ENCODE measurements around the gene ARNT2.
"Not testable (repeated sequence)": the region's sequence is repeated elsewhere in the genome, so short reads cannot be mapped to it uniquely, and the experiment has no call there.

The ARNT2 gene

GRCh38 chr15:80491163-80491847 lies 87.1 kb downstream of the ARNT2 start:
- DNase-seq (ENCODE audit: low read depth, low spot score) = no peak

GRCh38 chr15:80492409-80492808 lies 88.2 kb downstream of the ARNT2 start:
- no peak for DNase-seq (ENCODE audit: low read depth, low spot score)

- no peak for DNase-seq (ENCODE audit: low read depth, low spot score)
Observed at GRCh38 chr15:80492874-80493273, 88.7 kb downstream of the ARNT2 start.

- no peak for DNase-seq (ENCODE audit: low read depth, low spot score)
Observed at GRCh38 chr15:80494351-80494751, 90.2 kb downstream of the ARNT2 start.

- DNase-seq (ENCODE audit: low read depth, low spot score) = no peak
Observed at GRCh38 chr15:80494756-80495155, 90.6 kb downstream of the ARNT2 start.

- no peak for DNase-seq (ENCODE audit: low read depth, low spot score)
Observed at GRCh38 chr15:80495401-80495942, 91.3 kb downstream of the ARNT2 start.

GRCh38 chr15:80496096-80496495 lies 91.9 kb downstream of the ARNT2 start:
- no peak for DNase-seq (ENCODE audit: low read depth, low spot score)

GRCh38 chr15:80497221-80497620 lies 93.0 kb downstream of the ARNT2 start:
- no peak for DNase-seq (ENCODE audit: low read depth, low spot score)

- DNase-seq (ENCODE audit: low read depth, low spot score) = no peak
Observed at GRCh38 chr15:80498652-80499051, 94.5 kb downstream of the ARNT2 start.

GRCh38 chr15:80500021-80500420 lies 95.8 kb downstream of the ARNT2 start:
- DNase-seq (ENCODE audit: low read depth, low spot score) = no peak

GRCh38 chr15:80501476-80501875 lies 97.3 kb downstream of the ARNT2 start:
- DNase-seq (ENCODE audit: low read depth, low spot score) = no peak

- DNase-seq (ENCODE audit: low read depth, low spot score) = no peak
Observed at GRCh38 chr15:80502782-80503181, 98.6 kb downstream of the ARNT2 start.

- no peak for DNase-seq (ENCODE audit: low read depth, low spot score)
Observed at GRCh38 chr15:80503319-80503952, 99.3 kb downstream of the ARNT2 start.

- DNase-seq (ENCODE audit: low read depth, low spot score) = no peak
Observed at GRCh38 chr15:80504931-80505330, 100.7 kb downstream of the ARNT2 start.

GRCh38 chr15:80506286-80506893 lies 102.2 kb downstream of the ARNT2 start:
- no peak for DNase-seq (ENCODE audit: low read depth, low spot score)

- no peak for DNase-seq (ENCODE audit: low read depth, low spot score)
Observed at GRCh38 chr15:80507131-80507530, 102.9 kb downstream of the ARNT2 start.

- DNase-seq (ENCODE audit: low read depth, low spot score) = no peak
Observed at GRCh38 chr15:80507638-80508316, 103.6 kb downstream of the ARNT2 start.

- no peak for DNase-seq (ENCODE audit: low read depth, low spot score)
Observed at GRCh38 chr15:80508783-80509182, 104.6 kb downstream of the ARNT2 start.

- DNase-seq (ENCODE audit: low read depth, low spot score) = no peak
Observed at GRCh38 chr15:80509800-80510199, 105.6 kb downstream of the ARNT2 start.

GRCh38 chr15:80510985-80511384 lies 106.8 kb downstream of the ARNT2 start:
- DNase-seq (ENCODE audit: low read depth, low spot score) = not testable (repeated sequence)

GRCh38 chr15:80512726-80513660 lies 108.8 kb downstream of the ARNT2 start:
- DNase-seq (ENCODE audit: low read depth, low spot score) = no peak
